OCI-LY3 (cell line): ENCODE data around the gene ENDOD1.
"Not testable (repeated sequence)": the region's sequence is repeated elsewhere in the genome, so short reads cannot be mapped to it uniquely, and the experiment has no call there.

ENCODE experiments used
- H2AFZ ChIP-seq: fragments of 200-600, 300-600 bp; shearing (Covaris generic); 2 replicates; pipeline ENCODE4 v1.6.0; 2014; ENCODE audit warnings: antibody characterized with exemption, low read depth, low read length
- H3K27ac ChIP-seq: fragments of 200-600, 300-600 bp; sonication (generic); 2 replicates; pipeline ENCODE4 v1.5.1; 2014; ENCODE audit warnings: mild to moderate bottlenecking, low read length, moderate library complexity, mixed read lengths
- H3K27me3 ChIP-seq: fragments of 200-600, 300-600 bp; sonication (generic); 2 replicates; pipeline ENCODE4 v1.6.1; 2014; ENCODE audit warnings: low read depth, low read length, mixed read lengths
- H3K36me3 ChIP-seq: fragments of 200-600, 300-600 bp; sonication (generic); replicated peaks from 2 replicates; pipeline ENCODE3; 2014; ENCODE audit warnings: low read depth, low read length, mixed read lengths
- H3K4me1 ChIP-seq: fragments of 300-600, 200-600 bp; sonication (generic); 2 replicates; pipeline ENCODE4 v1.6.1; 2014; ENCODE audit warnings: low read length, mixed read lengths
- H3K4me2 ChIP-seq: fragments of 200-600, 300-600 bp; sonication (generic); 2 replicates; pipeline ENCODE4 v1.6.1; 2014; ENCODE audit warnings: low read length, mixed read lengths
- H3K4me3 ChIP-seq: fragments of 300-600, 200-600 bp; sonication (generic); 2 replicates; pipeline ENCODE4 v1.5.1; 2014; ENCODE audit warnings: antibody characterized with exemption, mild to moderate bottlenecking, low read length, moderate library complexity
- H3K79me2 ChIP-seq: fragments of 300-600, 200-600 bp; shearing (Covaris generic); 2 replicates; pipeline ENCODE4 v1.6.1; 2014; ENCODE audit warnings: mild to moderate bottlenecking, low read length, mixed read lengths
- H3K9ac ChIP-seq: fragments of 300-600, 200-600 bp; shearing (Covaris generic); 2 replicates; pipeline ENCODE4 v1.6.0; 2014; ENCODE audit warnings: mild to moderate bottlenecking, low read length, moderate library complexity
- H3K9me3 ChIP-seq: fragments of 200-600, 300-600 bp; shearing (Covaris generic); 2 replicates; pipeline ENCODE4 v1.6.1; 2014; ENCODE audit warnings: low read length, mixed read lengths; ENCODE audit not compliant: insufficient read depth
- H4K20me1 ChIP-seq: fragments of 200-600, 300-600 bp; sonication (generic); 2 replicates; pipeline ENCODE4 v1.6.1; 2016; ENCODE audit warnings: low read length, mixed read lengths; ENCODE audit not compliant: insufficient read depth
- EZH2phosphoT487 ChIP-seq: fragments of 200-600 bp; shearing (Covaris generic); IDR thresholded peaks from 2 replicates; pipeline ENCODE4 v1.6.1; 2018; ENCODE audit warnings: antibody characterized with exemption, mixed run types, low read depth
- TF ChIP-seq, protein P1 (sequence below): fragments of 200-600, 300-600 bp; sonication (generic); IDR thresholded peaks from 2 replicates; pipeline ENCODE4 v1.5.1; 2014; ENCODE audit warnings: antibody characterized with exemption, low read length, low read depth

ENDOD1 gene

DNA sequence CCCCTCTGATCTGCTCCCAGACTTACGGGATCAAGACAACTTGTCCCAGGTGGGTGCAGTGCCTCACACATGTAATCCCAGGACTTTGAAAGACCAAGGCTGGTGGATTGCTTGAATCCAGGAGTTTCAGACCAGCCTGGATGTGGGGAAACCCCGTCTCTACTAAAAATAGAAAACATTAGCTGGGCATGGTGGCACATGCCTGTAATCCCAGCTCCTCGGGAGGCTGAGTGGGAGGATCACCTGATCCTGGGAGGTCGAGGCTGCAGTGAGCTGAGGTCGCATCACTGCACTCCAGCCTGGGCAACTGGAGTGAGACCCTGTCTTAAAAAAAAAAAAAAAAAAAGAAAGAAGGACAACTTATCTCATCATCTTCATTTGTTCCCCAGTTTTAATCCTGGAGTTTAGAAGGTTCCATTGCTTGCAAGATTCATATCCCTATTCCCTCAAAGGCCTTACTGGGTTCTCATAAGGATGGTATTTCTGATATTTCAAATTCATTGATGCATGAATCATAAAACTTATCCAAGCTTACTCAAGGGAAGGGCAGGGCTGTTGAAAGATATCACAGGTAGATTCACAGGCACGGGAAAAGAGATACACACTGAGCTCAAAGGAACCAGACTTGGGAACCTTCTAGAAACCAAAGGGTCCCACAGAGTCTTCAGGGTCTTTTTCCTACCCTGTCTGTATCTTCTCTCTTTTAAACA is 14.6 kb downstream of the ENDOD1 start:
- Histone ChIP-seq H3K27me3 (no peaks in the 10 kb centered on the region), H3K27ac (no peak overlapping the region), H3K9ac (no peak overlapping the region), H3K9me3 (no peaks in the 10 kb centered on the region), H3K4me3 (no peak overlapping the region), H3K36me3 (no peaks in the 10 kb centered on the region), H3K4me2 (no peak overlapping the region), H3K79me2 (no peaks in the 10 kb centered on the region), H2AFZ (no peak overlapping the region), H4K20me1 (no peaks in the 10 kb centered on the region), H3K4me1 (no peaks in the 10 kb centered on the region)
- no peak for TF ChIP-seq EZH2phosphoT487
- TF ChIP-seq, protein P1, sequence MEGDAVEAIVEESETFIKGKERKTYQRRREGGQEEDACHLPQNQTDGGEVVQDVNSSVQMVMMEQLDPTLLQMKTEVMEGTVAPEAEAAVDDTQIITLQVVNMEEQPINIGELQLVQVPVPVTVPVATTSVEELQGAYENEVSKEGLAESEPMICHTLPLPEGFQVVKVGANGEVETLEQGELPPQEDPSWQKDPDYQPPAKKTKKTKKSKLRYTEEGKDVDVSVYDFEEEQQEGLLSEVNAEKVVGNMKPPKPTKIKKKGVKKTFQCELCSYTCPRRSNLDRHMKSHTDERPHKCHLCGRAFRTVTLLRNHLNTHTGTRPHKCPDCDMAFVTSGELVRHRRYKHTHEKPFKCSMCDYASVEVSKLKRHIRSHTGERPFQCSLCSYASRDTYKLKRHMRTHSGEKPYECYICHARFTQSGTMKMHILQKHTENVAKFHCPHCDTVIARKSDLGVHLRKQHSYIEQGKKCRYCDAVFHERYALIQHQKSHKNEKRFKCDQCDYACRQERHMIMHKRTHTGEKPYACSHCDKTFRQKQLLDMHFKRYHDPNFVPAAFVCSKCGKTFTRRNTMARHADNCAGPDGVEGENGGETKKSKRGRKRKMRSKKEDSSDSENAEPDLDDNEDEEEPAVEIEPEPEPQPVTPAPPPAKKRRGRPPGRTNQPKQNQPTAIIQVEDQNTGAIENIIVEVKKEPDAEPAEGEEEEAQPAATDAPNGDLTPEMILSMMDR: no peak

DNA sequence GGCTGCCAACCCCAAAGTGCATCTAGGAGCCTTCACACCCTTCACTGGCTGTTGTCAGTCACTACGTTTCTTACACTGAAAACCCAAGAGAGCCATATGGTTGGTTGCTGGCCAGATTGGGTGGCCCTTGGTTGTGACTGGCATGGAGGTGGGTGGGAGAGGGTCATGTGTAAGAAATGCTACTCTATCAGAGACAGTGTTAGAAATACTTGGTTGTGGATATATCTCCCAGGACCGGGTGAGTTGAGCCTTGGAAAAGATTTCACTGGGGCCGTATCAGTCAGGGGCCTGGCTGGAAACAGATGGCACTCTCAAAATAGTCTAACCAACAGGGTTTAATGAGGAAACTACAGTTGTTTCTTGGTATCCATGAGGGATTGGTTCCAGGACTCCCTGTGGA is 15.2 kb downstream of the ENDOD1 start:
- no peaks in the 10 kb centered on the region for H3K4me1 ChIP-seq
- H3K9me3 ChIP-seq: no peaks in the 10 kb centered on the region
- no peak overlapping the region for H3K4me3 ChIP-seq
- no peak overlapping the region for H3K9ac ChIP-seq
- H2AFZ ChIP-seq: no peak overlapping the region
- H4K20me1 ChIP-seq: no peaks in the 10 kb centered on the region
- TF ChIP-seq, protein P1: no peak
- no peak for TF ChIP-seq EZH2phosphoT487
- H3K27ac ChIP-seq: no peak overlapping the region
- H3K36me3 ChIP-seq: no peaks in the 10 kb centered on the region
- H3K27me3 ChIP-seq: no peaks in the 10 kb centered on the region
- no peaks in the 10 kb centered on the region for H3K79me2 ChIP-seq
- no peak overlapping the region for H3K4me2 ChIP-seq

DNA sequence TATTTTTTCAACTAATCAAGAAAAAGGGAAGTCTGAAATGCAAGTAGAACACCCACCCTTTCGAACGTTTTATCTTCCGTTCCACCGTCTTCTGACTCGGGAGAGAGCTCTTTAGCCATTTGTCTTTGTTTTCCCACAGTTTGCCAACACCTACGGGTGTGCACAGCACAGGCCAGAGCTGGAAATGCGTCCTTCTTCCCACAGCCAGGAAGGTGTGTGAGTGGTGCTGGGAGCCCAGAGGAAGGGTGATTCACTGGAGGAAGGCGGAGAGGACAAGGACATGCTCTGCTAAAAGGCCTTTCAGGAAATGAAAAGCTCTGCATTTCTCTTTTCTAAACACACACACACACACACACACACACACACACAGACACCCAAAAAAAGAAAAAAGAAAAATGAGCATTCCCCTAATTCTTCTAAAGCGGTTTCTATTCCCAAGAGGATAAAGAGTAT is 18.5 kb downstream of the ENDOD1 start:
- Histone ChIP-seq H3K4me2 (no peak overlapping the region), H3K79me2 (no peaks in the 10 kb centered on the region), H3K36me3 (no peaks in the 10 kb centered on the region), H3K27me3 (no peaks in the 10 kb centered on the region), H2AFZ (no peak overlapping the region), H4K20me1 (no peaks in the 10 kb centered on the region), H3K9me3 (no peaks in the 10 kb centered on the region), H3K27ac (no peak overlapping the region), H3K4me3 (no peak overlapping the region), H3K9ac (no peak overlapping the region), H3K4me1 (no peaks in the 10 kb centered on the region)
- TF ChIP-seq, protein P1: no peak
- no peak for TF ChIP-seq EZH2phosphoT487

DNA sequence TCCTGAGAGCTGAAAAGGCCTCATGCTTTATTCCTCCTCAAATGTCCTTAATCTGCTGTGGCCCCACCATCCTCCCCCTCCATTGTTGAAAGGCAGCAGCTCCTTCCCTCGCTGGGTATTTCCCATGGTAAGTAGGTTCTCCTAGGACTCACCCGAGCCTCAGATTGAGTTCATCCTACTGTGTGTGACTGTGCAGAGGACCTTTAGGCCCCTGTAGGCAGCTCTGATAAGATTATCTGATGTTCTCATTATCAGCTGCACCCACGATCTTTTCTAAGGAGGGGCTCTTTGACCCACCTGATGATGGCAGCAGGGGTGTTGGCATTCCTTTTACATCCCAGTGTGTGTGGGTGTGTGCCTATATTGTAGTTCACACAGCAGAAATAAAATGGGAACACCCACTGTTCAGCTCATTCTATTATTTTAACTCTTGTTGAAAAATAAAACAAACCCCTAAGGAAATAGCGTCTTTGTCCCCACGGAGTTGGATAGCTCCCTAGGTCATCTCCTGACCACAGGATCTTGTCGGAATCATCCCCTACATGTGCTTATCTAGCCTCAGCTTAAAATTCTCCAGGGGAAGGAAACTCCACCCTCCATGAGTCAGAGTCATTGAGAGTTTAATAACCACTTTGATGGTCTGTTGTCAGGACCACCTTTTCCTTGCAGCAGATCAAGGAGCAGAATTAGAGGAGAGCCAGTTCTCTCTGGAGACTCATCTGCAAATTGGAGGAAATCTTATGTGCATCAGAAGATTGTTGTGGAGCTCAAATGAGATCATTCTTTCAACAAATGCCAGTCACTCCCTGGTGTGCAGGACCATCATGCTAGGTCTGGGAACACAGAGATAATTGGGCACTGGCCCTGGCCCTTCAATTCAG is 19.3 kb downstream of the ENDOD1 start:
- H3K36me3 ChIP-seq: no peaks in the 10 kb centered on the region
- no peak overlapping the region for H3K4me3 ChIP-seq

DNA sequence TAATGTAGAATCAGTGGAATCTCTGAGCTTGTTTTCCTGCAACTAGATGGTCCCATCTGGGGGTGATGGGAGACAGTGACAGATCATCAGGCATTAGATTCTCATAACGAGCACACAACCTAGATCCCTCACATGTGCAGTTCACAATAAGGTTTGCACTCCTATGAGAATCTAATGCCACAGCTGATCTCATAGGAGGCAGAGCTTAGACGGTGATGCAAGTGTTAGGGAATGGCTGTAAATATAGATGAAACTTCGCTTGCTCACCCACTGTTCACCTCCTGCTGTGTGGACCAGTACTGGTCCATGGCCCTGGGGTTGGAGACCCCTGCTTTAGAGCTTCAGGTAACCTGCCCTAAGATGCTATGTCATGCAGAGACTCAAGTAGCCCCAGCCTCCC is 21.8 kb downstream of the ENDOD1 start:
- H3K4me3 ChIP-seq, H3K9ac ChIP-seq, H3K9me3 ChIP-seq, H3K36me3 ChIP-seq, H3K27me3 ChIP-seq, H3K27ac ChIP-seq, H4K20me1 ChIP-seq, H3K79me2 ChIP-seq, H3K4me1 ChIP-seq, H3K4me2 ChIP-seq, H2AFZ ChIP-seq: not testable (repeated sequence)

More for the DNA sequence above, 19.3 kb downstream of the ENDOD1 start:
- no peaks in the 10 kb centered on the region for H4K20me1 ChIP-seq
- no peak overlapping the region for H3K27ac ChIP-seq
- TF ChIP-seq, protein P1: no peak
- TF ChIP-seq EZH2phosphoT487: no peak
- no peaks in the 10 kb centered on the region for H3K79me2 ChIP-seq
- no peak overlapping the region for H2AFZ ChIP-seq
- H3K4me2 ChIP-seq: no peak overlapping the region
- H3K4me1 ChIP-seq: no peaks in the 10 kb centered on the region
- no peaks in the 10 kb centered on the region for H3K27me3 ChIP-seq
- H3K9me3 ChIP-seq: no peaks in the 10 kb centered on the region
- H3K9ac ChIP-seq: no peak overlapping the region
